Lower lobe of right lung (tissue), 2 donors: ENCODE results near the gene MAFG. TPM values are rescaled to one million over a fixed set of nuclear protein-coding genes. Genes with fewer than 3 reads are reported as not detected.
A peak's percentile ranks its signal among the peaks of the same experiment; 100 is the strongest.

Source experiments
- ATAC-seq, 2 donors: fragments of 200-7000 bp; cut with Tn5 transposase; one replicate each; pipeline ENCODE4 v1.9.1; 2020 to 2022; ENCODE audit warnings: mild to moderate bottlenecking in 2 of 2, moderate library complexity in 2 of 2
- DNase-seq: peaks from one replicate; pipeline ENCODE4 v3.0.0-alpha.2; 2020
- H3K27ac ChIP-seq: fragments of 200-600 bp; one replicate; pipeline ENCODE4 v1.8.0; 2022
- H3K27me3 ChIP-seq: fragments of 200-600 bp; one replicate; pipeline ENCODE4 v1.8.0; 2022; ENCODE audit warnings: low read depth
- H3K36me3 ChIP-seq: fragments of 200-600 bp; one replicate; pipeline ENCODE4 v1.8.0; 2022; ENCODE audit warnings: mild to moderate bottlenecking
- H3K4me1 ChIP-seq: fragments of 200-600 bp; one replicate; pipeline ENCODE4 v1.8.0; 2022
- H3K4me3 ChIP-seq: fragments of 200-600 bp; one replicate; pipeline ENCODE4 v1.8.0; 2022; ENCODE audit warnings: mild to moderate bottlenecking
- H3K9me3 ChIP-seq: fragments of 200-600 bp; one replicate; pipeline ENCODE4 v1.8.0; 2022
- CTCF ChIP-seq: fragments of 200-600 bp; IDR thresholded peaks from one replicate; pipeline ENCODE4 v1.8.0; 2022; ENCODE audit warnings: antibody characterized with exemption, mild to moderate bottlenecking
- intact Hi-C: fragments of 100-400 bp; cut with DNase I; formaldehyde crosslinking; loops from one replicate; pipeline ENCODE4 v1.11.0; 2022
- total RNA-seq: library from RNA; stranded (reverse); fragmentation: NEBNext Ultra II Directional; extraction: Animal tissue kit (Norgen Biotek cat#: 25700); gene quantifications from one replicate; pipeline ENCODE4 v1.2.1, GENCODE V29; 2021
- donor health status: DM: no; HTN: yes; CAD: no; lungs with severe emphysema.

Gene MAFG
- total RNA-seq, 1 donor from 2014 or later: 30.7 TPM

- ATAC-seq (peak; percentile 5 to 23), DNase-seq (no peak)
- TF ChIP-seq CTCF: no peak
- intact Hi-C loops: no loop called here
- Histone ChIP-seq H3K9me3 (no peaks in the 10 kb centered on the region), H3K27me3 (peaks cover 7% of the 10 kb centered on the region), H3K4me3 (no peak overlapping the region), H3K27ac (no peak overlapping the region), H3K4me1 (no peaks in the 10 kb centered on the region), H3K36me3 (no peaks in the 10 kb centered on the region)
Measured at GRCh38 chr17:81952792-81953228, 25.3 kb upstream of the MAFG start.

- Histone ChIP-seq H3K4me3 (no peak overlapping the region), H3K27ac (no peak overlapping the region), H3K9me3 (no peaks in the 10 kb centered on the region), H3K4me1 (no peaks in the 10 kb centered on the region), H3K36me3 (no peaks in the 10 kb centered on the region), H3K27me3 (peaks cover 5% of the 10 kb centered on the region)
- TF ChIP-seq CTCF: no peak
- DNase-seq (no peak), ATAC-seq (no peak)
- intact Hi-C loops: no loop called here
Measured at GRCh38 chr17:81951785-81952684, 24.5 kb upstream of the MAFG start.

- Histone ChIP-seq H3K9me3 (no peaks in the 10 kb centered on the region), H3K36me3 (no peaks in the 10 kb centered on the region), H3K27me3 (no peaks in the 10 kb centered on the region), H3K27ac (no peak overlapping the region), H3K4me1 (no peaks in the 10 kb centered on the region), H3K4me3 (no peak overlapping the region)
- ATAC-seq: no peak
- no peak for DNase-seq
- no peak for TF ChIP-seq CTCF
- intact Hi-C loops: no loop called here
Measured at GRCh38 chr17:81950501-81950900, 23.0 kb upstream of the MAFG start.

- DNase-seq: no peak
- no peaks in the 10 kb centered on the region for H3K36me3 ChIP-seq
- TF ChIP-seq CTCF: no peak
- no peak overlapping the region for H3K27ac ChIP-seq
- no peak for ATAC-seq
- intact Hi-C loops: no loop called here
- H3K27me3 ChIP-seq: no peaks in the 10 kb centered on the region
- H3K4me3 ChIP-seq: no peak overlapping the region
- H3K4me1 ChIP-seq: no peaks in the 10 kb centered on the region
- H3K9me3 ChIP-seq: no peaks in the 10 kb centered on the region
Measured at GRCh38 chr17:81948635-81949378, 21.3 kb upstream of the MAFG start.

GRCh38 chr17:81947189-81947588 lies 19.7 kb upstream of the MAFG start, which contains the start of gene MYADML2:
Gene MYADML2 (minus strand): TSS chr17:81947233. CDS start chr17:81941741, 5,492 bp downstream.
- H3K27ac ChIP-seq: no peak within 1 kb of the TSS
- no peak for DNase-seq
- H3K27me3 ChIP-seq: peaks cover 11% of the 10 kb centered on the region
- intact Hi-C loops: no loop called here
- no peaks in the 10 kb centered on the region for H3K36me3 ChIP-seq
- no peaks in the 10 kb centered on the region for H3K9me3 ChIP-seq
- no peak for TF ChIP-seq CTCF
- no peaks in the 10 kb centered on the region for H3K4me1 ChIP-seq
- no peak for ATAC-seq
- no peak within 1 kb of the TSS for H3K4me3 ChIP-seq
